ENCODE data around the gene PHF12.
"Not testable (repeated sequence)": the region's sequence is repeated elsewhere in the genome, so short reads cannot be mapped to it uniquely, and the experiment has no call there.

The PHF12 gene

DNA sequence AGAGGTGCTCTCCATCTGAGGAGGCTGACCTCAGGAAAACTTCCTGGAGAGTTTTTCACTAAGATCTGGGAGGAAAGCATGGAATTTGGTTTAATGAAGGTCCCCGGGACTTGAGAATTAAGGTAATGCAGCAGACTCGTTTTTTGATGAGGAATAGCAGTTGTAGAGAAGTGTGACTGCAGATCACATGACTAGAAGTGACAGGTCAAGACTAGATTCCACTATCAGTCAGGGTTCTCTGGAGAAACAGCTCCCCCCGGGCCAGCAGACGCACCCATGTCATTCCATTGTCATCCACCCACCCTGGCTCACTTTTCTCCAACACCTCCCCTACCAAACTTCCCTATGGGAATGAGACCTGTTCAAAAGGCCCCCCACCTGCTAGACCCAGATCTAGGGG, 46.5 kb downstream of the PHF12 start:
- DNase-seq (ENCODE audit: low read depth in 4 of 4, low spot score in 1 of 4) = no peak

DNA sequence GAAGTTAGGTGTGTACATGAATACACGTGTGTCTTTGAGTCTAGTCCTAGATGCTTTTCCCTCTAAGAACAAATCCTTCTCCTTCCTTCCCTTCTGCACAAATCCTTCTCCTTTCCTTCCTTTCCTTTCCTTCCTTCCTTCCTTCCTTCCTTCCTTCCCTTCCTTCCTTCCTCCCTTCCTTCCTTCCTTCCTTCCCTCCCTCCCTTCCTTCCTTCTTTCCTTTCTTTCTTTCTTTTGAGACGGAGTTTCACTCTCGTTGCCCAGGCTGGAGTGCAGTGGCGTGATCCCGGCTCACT, 47.8 kb downstream of the PHF12 start:
- DNase-seq (ENCODE audit: low read depth in 4 of 4, low spot score in 1 of 4) = not testable (repeated sequence)

DNA sequence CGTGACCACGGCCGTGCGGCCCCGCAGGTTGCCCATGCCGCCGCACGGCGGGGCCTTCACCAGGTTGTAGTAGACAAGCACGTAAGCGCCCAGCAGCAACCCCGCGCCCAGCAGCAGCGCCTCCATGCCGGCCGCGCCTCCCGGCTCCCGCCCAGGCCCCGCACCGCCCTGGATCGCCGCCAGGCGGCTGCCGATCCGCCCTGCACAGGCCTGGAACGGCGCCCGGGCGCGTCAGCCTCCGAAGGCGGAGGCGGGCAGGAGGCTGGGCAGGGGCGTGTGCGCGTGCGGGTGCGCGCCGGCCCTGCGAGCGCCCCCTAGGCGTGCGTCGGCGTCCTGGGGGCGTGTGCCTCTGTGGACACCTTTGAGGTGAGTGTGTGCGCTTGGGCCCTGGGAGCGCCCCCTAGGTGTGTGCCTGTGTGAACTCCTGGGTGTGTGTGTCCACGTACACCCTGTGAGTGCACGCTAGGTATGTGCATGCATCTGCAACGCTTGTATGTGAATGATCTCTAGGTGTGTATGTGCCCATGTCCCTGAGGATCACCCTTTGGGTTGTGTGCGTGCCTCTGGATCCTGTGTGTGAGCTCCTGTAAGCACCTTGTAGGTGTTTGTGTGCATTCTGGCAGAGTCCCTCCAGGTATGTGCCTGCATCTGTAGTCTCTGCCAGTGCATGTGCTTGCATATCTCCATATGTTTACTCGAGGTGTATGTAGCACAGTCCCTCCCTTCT, 48.3 kb downstream of the PHF12 start, which contains the start of gene DHRS13:
Gene DHRS13 (minus strand): TSS at position 261 of the 727 bp plus-strand sequence. CDS start 135 bp downstream, at position 126.
- DNase-seq (ENCODE audit: low read depth in 4 of 4, low spot score in 1 of 4) = peak; percentile 73 to 92 (median 86)

DNA sequence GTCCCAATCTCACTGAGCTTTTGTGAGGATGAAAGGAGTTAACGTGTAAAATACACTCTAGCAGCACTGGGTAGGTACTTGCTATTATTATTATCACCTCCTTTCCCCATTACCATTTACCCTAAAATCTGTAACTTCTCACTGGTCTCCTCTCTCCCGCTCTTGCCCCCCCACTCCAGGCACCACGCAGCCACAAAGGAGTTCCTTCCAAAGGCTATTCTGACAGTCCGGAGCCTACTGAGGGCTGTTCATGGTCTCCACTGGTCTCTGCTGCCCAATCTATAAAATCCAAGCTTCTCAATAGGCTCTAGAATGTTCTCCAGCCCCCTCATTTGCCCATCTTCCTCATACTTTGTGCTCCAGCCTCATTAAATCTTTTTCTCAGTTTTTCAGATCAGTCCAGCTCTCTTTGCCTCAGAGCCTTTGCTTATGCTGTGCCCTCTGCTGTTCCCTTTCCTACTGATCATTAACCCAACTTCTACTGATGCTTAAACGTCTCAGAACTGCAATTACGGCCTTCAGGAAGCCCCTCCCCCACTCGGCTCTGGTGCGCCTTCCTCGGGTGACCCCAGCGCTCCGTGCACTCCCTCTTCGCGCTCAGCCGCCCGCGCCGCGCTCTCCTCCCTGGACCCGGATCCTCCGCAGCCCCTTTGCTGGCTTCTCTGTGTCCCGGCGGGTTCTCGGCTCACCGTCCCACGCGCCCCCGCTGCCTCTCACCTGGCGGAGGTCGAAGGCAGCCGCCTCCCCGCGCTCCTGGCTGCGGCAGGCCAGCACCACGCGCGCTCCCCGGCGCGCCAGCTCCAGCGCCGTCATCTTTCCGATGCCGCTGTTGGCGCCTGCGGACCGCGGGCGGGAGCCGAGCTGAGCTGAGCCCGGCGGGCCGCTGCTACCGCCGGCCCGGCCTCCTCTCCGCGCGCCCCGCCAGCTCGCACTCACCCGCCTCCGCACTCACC, 49.2 kb downstream of the PHF12 start:
- DNase-seq (ENCODE audit: low read depth in 4 of 4, low spot score in 1 of 4) = peak in 3 of 4 experiments; percentile 46 to 57 (median 48)

DNA sequence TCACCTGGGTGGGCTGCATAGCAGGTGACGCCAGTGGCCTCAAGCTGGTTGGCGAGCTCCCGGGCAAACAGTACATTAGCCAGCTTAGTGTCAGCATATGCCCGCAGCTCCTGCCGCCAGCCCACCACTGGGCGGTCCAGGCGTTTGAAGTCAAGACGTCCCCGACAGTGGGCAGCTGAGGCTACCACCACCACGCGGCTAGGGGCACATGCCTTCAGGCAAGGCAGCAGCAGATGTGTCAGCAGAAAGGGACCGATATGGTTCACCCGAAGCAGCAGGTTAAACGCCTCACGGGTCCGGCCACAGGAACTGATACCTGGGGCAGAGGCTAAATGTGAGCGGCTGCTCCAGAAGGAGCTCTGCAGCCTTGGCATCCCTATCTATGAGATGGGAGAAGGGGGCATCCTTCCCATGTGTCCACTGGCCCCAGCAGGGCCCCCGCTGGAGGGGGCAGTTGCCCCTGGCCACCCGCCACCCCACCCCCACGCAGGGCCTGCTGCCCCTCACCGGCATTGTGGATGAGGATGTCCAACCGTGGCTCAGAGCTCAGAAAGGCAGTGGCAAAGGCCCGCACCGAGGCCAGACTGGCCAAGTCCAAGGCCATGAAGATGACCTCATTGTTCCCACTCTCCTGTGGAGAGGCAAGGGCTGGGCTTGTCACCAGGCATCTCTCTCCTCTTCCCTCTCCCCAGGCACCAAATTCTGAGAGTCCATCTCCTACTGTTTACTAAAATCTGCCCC, 50.2 kb downstream of the PHF12 start:
- no peak for DNase-seq (ENCODE audit: low read depth in 4 of 4, low spot score in 1 of 4)

DNA sequence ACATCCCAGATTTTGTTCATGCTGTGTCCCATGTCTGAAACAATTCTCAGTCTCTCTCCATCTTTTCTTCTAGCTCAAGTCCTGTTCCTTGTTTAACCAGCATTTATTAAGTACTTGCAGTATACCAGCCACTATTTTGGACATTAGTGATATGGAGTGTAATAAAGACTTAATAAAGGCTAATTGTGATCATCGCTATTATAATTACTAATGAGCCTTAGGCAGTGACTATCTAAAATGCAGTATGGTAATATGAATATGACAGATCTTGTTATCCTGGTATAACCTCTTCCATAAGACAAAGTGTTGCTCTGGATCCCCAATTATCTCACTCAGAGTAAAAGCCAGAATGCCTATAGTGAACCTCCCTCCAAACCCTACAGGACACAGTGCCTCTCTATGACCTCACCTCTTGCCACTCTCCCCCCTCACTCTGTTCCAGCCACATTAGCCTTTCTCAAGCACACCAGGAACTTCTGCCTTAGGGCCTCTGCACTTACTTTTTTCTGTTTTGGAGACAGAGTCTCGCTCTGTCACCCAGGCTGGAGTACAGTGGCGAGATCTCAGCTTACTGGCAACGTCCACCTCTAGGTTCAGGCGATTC, 52.0 kb downstream of the PHF12 start:
- no peak for DNase-seq (ENCODE audit: low read depth in 4 of 4, low spot score in 1 of 4)

DNA sequence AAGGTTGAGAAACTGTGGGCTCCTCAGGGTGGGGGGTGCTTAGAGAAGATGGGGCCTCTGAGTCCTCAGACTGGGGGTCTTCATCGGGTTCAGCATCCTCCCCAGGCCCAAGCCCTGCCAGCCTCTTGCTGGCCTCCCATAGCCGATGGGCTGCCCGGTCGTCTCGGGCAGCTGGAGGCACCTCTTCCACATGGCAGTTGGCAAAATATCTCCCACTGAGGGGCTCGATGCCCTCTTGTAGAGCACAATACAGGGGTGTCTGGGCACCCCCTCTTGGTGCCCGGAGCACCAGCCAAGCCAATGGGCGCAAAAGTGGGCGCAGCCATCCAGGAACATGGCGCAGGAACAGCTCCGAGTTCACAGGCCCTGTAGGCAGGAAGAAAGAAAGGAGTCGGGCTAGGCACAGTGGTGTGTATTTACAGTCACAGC, 52.8 kb downstream of the PHF12 start:
- DNase-seq (ENCODE audit: low read depth in 4 of 4, low spot score in 1 of 4) = no peak

DNA sequence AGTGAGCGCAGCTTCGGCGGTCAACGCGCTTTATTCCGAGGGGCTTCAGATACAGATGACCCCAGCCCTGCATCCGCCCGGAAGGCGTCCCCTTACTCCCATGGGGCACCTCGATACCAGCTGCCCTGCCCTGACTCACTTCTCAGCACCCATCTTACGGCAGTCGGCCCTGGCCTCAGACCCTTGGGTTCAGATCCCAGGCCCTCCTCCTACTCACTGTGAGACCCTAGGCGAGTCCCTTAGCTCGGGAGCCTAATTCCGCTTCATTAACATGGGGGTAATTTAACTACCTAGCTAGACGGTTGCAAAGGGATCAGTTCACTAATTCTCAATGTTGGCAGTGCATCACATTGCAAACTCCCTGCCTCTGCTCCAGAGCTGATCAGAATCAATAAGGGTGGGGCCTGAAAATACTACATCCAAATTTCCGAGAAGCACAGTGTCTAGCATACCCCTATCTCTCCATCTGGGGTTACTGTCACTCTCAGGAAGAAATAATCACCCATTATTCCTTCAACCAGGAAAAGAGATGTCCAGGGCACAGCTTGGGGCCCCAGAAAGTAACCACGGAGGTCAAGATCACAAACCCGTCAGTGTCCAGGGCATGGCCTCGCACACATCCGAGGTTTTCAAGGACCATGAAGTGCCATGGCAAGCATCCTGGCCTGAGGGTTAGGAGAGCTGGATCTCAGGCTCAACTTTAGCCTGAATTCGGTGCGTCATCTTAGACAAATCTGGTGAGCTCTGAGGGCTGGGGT, 53.4 kb downstream of the PHF12 start:
- DNase-seq (ENCODE audit: low read depth in 4 of 4, low spot score in 1 of 4) = peak in 1 of 4 experiments; percentile 17

DNA sequence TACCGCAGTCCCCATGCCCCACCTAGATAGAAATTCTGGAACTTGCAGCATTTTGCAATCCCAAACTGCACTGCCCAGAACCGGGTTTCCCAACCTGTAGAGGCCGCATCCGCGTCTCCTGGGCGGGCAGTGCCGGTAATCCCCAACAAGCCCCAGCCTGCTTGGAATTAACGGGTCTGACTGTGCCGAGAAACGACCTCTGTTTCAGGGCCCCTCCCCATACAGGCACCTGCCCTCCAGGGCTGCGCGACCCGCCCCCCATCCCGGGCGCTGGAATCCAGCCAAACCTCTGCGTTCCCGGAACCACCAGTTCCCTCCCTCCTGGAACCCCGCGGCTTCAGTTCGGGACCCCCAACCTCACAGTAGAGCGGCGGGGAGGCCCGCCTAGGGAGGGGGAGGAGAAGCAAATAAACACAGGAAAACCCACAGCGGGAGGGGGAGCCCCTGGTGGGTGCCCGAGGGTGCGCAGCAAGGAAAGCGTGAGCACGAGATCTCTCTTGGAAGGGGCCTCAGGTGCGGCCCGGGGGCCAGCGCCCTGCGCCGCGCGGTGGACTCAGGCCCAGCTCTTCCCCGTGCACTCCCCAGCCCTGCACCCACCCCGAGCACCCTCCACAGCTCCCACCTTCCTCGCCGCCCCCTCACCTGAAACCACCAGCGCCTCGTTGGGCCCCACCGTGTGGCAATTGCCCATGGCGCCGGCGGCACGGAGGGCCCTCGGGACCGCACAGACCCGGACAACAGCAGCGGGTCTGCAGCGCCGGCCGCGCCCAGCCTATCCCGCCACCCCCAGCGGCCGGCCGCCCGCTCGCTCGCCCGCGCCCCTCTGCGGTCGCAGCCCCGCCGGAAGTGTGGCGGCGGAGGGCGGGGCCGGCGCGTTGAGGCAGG, 54.2 kb downstream of the PHF12 start, which contains the start of gene FLOT2:
Gene FLOT2 (minus strand): TSS at position 850 of the 885 bp plus-strand sequence. CDS start 159 bp downstream, at position 691.
- DNase-seq (ENCODE audit: low read depth in 4 of 4, low spot score in 1 of 4) = peak in 3 of 4 experiments; percentile 28 to 63 (median 53)

DNA sequence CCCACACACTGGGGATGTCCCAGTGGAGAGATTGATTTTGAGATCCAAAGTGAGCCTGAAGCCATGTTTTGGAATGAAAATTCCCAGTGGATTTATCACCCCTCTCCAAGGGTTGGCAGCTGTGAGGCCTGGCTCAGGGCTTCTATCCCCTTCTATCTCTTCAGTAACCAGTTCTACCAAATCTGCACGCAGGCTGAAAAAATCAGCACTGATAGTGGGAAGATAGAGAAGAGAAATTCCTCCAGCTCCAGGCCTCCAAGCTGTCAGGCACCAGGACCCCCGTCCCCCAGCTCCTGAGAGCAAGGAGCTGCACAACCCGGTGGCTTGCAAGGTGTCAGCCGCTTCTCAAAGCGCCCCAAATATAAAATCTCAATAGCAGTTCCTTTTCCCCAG, 54.8 kb downstream of the PHF12 start:
- DNase-seq (ENCODE audit: low read depth in 4 of 4, low spot score in 1 of 4) = no peak

DNA sequence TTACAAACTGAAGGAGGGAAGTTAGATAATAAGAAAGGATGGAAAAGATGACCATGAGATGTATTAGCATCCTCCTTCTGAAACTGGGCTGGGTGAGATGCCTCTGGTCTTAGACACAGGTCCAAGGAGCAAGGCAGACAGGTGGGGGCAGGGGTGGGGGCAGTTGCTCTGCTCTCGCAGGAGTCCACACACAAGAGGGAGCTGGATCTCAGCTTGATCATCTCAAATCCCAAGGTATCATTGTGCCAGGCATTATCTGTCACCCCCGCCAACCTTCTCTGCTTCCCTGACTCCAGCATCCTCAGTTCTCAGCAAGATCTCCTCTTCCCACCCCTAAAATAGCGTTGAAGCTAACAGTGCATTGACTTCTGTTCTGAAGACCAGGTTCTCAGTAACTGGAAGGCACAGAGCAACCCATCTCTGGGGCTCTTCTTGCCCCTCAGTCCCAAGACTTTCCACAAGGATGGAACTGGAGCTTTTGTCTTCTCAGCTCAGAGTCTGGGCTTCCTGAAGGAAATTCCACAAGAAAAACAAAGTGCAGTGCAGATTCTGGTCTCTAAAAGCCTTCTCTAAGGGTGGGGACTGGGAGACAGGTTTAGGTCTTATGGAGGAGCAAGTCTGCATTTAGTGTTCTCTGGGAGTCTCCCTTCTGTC, 55.4 kb downstream of the PHF12 start:
- no peak for DNase-seq (ENCODE audit: low read depth in 4 of 4, low spot score in 1 of 4)

DNA sequence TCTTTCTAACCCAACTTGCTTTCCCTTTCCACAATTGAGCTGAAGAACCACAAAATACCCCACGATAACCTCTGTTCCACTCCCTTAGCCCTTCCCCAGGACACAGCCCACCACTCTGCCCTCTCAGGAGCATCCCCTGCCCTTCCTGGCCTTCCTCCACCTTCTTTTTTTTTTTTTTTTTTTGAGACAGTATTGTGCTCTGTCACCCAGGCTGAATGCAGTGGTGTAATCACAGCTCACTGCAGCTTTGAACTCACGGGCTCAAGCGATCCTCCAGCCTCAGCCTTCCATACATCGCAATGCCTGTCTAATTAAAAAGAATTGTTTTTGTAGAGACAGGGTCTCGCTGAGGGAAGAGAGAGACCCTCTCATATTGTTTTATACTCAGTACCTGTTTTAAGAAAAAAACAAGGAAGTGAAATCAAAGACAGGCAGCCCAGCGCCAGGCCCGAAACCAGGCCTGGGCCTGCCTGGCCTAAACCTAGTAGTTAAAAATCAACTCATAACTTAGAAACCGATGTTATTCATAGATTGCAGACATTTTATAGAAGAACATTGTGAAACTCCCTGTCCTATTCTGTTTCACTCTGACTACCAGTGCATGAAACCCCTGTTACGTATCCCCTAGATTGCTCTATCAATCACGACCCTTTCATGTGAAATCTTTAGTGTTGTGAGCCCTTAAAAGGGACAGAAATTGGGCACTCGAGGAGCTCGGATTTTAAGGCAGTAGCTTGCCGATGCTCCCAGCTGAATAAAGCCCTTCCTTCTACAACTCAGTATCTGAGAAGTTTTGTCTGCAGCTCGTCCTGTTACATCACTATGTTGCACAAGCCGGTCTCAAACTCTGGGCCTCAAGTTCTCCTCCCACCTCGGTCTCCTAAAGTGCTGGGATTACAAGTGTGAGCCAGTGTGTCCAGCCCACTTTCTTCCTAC, 57.8 kb downstream of the PHF12 start:
- DNase-seq (ENCODE audit: low read depth in 4 of 4, low spot score in 1 of 4) = not testable (repeated sequence)

DNA sequence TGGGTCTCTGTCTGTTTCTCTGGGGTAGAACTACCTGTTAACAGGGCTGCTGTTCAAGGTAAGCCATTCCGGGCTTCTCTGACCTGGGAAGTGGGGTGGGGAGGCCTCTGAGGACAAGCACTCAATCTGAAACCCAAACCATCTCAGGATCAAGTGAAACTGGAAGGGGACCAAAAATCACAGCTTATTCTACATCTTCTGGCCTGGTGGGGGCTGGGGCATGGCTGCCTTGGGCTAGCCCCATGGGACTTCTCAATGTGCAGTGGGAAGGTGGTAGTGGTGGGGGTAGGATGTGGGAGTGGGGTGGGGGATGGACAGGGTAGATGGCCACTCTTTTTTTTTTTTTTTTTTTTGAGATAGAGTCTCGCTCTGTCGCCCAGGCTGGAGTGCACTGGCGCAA, 59.3 kb downstream of the PHF12 start:
- DNase-seq (ENCODE audit: low read depth in 4 of 4, low spot score in 1 of 4) = no peak

DNA sequence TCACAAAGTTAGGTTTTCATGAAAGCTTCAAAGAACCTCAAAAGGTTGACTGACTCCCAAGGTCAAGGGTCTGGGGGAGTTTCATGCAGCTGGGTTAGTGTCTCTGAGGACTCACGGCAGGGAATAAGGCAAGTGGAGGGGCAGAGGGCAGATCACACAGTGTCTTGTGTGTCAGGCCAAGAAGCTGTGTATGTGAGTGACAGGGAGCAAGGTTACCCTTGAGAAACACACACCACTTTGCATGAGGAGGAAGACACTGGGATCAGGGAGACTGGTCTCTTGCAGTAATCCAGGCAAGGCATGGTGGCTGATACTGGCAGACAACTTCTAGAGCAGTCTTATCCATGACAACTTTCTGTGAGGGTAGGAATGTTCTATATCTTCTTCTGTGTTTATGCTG, 60.1 kb downstream of the PHF12 start:
- no peak for DNase-seq (ENCODE audit: low read depth in 4 of 4, low spot score in 1 of 4)

DNA sequence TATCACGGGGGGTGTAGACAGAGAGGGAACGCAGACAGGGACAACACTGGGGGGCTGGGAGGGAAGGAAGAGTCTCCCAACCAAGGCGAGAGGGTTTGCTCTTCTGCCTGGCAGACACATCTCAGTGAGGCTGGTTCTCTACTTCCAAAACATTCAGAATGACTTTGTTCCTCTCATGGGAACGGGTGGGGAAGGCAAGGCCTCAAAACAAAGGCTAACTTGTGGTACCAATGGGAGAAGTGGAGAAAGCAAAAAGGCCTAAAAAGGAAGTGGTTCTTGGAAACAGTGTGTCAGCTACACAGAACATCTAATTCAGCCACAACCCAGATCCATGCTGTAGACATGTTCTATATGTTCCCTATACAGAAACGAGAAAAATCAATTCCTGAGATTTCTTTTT, 61.3 kb downstream of the PHF12 start:
- no peak for DNase-seq (ENCODE audit: low read depth in 4 of 4, low spot score in 1 of 4)

DNA sequence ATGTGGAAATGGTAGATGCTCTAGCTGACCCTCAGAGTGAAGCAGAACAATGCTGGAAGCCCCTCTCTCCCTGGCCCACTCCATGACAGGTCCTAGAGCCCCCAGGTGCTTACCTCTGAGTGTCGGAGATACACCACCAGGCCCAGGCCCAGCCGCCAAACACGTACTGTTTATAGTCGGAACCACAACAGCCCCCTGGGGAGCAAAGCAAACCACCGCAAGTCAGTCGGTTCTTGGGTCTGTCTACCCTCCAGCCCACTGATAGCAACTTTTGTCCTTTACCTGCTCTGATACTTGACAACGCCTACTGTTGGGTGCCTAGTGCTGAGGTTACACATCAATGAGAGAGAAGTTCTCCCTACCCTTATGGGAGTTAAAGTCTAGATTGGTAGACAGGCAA, 62.5 kb downstream of the PHF12 start:
- no peak for DNase-seq (ENCODE audit: low read depth in 4 of 4, low spot score in 1 of 4)

DNA sequence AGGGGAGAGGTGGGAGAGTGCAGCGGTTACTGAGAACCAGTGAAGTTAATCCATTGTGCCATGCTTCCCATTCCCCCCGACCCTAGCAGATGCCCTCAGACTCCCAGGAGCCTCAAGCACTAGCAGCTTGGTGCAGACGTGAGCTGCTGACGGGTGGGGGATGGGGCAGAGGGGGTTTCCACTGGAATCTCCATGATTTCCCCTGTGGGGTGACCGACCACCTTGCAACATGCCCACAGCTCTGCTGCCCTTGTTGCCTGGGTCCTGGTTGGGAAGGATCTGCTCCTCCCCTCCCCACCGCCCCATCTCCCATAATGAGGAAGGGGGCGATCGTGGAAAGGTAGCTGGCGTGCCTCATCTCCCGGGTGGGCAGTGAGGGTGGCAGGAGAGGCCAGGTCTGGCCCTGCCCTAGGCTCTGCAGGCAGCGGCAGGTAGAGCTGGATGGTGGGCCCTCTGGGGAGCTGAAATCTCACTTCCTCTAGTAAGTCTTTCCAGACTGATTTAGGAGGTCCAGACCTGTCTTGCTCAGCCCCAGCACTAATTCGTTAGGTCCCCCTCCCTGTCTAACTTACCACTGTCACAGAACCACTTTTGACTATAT, 63.3 kb downstream of the PHF12 start:
- no peak for DNase-seq (ENCODE audit: low read depth in 4 of 4, low spot score in 1 of 4)

Measured in stimulated activated CD4-positive, alpha-beta T cell treated with anti-CD3 and anti-CD28 coated beads, Interleukin-1b, Interleukin-23, amount 100 ng/mL, for 24 hours (primary cell).